Measurements from ENCODE around the gene NAT8L.

NAT8L gene

DNA sequence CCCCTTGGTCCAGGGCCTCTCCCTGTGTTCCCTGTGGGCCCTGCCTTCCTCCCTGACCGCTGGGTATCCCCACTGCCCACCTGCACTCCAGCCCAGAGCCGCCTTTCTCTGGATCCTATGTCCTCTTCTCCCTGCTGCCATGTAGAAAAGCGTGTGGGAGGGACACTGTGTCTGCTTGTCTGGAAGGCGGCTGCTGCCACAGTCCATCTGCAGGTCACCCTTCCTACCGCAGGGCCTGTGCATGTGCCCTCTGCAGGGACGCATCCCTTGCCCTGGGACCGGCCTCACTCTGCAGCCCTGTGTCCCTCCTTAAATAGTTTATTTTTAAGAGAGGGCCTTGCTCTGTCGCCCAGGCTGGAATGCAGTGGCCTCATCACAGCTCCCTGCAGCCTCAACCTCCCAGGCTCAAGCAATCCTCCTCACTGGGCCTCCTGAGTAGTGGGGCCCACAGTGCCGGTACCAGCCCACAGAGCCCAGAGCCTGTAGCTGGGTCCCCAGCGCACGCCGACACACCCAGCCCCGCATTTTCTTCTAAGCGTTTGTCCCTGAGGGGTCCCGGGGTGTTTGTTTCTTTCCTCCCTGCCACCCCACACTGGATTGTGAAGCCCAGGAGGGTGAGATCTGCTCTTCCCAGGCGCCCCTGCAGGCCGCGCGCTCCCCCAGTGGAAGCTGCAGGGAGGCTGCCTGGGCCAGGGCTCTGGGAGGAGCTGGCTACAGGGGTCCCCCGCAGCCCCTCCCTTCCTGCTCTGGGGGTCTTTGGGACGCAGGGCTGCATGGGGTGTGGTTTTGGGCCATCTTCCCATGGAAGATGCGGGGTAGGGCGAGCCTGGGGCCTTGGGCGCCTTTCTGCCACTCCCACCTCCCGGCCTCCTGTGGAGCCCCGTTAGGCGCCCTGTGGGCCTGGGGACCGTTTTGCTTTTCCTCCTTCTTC lies 12.8 kb upstream of the NAT8L start:
- DNase-seq, result no peak

DNA sequence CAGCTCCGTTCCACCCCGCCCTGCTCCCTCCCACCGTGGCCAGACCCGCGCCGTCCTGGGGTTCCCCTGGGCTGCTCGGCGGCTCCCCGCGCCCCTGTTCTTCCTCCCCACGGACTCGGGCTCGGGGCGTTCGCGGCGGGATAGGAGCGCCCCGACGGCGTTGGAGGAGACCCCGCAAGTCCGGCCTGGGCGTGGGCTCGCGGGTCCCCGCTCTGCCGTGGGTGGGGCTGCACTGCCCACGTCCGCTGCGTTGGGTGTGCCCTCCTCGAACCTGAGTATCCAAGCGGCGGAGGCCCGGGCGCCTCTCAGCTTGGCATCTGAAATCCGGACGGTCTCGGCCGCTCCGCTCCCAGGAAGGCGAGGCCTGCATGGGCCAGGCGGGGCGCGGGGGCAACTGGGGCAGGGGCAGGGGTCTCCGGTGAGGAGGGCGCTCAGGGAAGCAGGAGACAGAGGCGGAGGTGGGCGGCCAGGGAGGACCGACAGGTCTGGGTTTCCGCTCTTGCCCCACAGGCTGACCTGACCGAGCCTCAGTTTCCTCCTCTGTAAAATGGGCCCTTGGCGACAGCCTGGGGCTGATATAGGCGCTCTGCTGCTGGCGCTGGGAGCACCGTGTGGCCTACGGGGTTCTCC lies 12.0 kb upstream of the NAT8L start:
- DNase-seq, result no peak

DNA sequence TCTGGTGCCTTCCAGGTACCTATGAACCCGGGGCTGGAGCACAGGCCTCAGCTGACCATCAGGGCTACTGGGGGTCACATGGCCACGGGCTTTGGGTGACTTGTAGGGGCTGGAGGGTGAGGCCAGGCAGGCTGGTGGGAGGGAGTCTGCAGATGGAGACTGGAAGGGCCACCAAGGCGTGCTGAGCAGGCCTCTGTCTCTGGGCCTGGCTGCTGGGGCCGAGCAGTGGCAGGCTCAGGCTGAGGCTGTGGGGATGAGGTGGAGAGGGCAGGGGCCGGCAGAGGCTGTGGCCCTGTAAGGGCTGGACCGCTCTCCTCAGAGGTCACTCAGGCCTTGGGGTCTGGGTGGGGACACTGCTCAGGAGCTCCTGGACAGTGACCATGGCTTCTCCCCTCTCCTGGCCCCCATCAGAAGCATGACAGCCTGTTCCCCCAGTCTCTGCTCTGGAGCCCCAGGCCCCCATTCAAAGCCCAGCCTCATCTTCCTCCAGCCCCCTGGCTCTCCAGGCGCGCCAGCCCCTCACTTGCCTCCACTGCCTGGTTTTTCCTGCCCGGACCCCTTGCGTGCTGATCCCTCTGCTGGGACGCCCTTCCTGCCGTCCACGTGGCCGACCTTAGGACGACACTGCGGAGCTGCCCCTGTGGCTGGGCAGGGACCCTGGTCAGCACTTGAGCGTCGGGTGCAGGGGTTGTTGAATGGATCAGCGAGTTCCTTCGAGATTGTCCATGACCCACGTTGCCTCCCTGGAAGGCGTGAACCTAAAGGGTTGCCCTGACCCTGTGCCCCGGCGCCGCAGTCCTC lies 11.1 kb upstream of the NAT8L start:
- DNase-seq, result no peak

DNA sequence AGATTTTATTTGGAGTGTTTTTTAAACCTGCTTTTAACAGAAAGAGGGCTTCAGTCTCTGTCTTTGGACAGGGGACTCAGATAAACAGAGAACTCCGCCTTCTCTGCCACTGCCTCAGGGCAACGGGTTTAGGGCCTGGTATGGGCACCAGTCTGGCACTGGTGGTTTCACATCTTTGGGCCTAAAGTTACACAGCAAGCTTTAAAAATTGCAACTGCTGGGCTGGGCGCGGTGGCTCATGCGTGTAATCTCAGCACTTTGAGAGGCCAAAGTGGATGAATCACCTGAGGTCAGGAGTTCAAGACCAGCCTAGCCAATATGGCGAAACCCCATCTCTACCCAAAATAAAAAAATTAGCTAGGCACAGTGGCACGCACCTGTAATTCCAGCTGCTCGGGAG lies 10.3 kb upstream of the NAT8L start:
- DNase-seq, result no peak

DNA sequence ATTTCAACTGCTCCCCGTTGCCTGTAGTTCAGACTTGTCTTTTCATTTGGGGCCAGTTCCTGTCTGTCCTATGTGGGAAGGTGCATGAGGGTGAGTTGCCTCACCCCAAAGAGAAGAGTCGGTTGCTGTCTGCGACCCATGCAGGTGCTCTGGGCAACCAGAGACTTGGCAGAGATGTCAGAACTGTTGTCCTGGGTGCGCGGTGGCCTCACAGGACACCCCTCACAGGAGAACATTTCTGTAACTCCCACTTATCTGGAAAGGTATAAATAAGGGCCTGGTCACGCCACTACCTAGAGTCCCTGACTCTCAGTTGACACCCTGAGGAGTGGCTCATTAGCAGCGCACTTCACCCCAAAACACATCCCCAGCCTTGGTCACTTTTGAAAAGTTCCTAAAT lies 9.7 kb upstream of the NAT8L start:
- DNase-seq, result no peak

DNA sequence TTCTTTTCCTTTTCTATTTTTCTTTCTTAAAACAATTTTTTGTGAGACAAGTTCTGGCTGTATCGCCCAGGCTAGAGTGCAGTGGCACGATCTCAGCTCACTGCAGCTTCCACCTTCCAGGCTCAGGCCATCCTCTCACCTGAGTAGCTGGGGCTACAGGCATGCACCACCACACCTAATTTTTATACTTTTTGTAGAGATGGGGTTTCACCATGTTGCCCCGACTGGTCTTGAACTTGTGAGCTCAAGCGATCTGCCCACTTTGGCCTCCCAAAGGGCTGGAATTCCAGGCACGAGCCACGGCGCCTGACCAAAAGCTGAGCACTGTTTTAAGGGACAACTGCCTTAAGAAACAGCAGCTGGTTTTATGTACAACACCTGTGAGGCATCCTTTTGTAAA lies 9.3 kb upstream of the NAT8L start:
- no peak for DNase-seq

DNA sequence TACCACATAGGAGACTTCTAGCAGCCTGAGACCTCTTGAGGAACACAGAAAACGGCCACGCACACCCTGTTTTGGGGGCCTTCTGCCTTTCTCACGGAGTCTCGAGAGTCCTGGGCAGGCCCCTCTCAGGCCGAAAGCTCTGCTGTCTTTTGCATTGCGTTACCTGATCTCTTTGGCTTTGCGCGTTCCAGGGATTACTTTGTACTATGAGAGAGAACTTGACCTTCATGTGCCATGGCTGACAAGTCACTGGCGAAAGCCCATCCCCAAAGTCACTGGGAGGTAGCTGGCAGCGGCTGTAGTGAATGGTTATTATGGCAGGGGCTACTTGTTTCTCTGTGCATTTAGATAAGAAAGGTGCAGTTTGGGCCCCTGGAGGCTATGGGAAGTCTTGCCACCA lies 8.0 kb upstream of the NAT8L start:
- DNase-seq, result no peak

DNA sequence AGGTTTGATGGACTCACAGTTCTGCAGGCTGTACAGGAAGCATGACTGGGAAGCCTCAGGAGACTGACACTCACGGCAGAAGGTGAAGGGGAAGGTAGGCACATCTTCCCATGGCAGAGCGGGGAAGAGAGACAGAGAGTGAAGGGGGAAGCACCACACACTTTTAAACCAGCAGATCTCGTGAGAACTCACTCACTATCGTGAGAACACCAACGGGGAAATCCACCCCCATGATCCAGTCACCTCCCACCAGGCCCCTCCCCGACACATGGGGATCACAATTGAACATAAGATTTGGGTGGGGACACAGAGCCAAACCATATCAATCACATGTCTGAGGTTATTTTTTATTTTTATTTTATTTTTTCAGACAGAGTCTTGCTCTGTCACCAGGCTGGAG lies 4.9 kb upstream of the NAT8L start:
- no peak for DNase-seq

DNA sequence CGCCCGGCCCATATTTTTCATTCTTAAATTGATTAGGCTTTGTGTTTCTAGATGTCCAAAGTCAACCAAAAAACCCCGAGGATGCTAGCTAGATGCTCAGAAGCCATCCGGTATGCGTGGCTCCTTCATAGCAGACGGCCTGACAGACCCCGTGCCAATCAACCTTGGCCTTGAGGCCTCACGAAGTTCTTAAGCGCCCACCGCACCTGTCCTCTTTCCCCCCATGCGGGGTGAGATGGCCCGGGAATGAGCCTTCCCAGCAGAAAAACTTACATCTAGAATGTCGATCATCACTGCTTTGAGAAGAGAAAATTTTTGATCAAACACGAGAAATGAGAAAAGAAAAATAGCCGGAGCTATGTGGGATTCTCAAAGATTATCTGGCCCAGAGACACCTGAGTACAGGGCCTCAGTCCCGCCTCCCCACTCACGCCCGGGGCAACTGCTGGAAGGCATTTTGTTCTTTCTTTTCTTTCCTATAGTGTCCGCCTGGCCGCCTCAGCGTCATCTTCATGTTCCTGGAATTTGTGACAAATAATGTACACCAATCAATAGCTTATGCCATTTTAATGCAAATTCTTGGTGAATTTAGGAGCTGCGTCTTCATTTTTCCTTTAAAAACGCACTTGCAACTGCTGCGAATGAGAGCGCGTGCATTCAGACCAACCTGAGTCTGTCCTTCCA lies 1.6 kb upstream of the NAT8L start:
- DNase-seq, result peak; percentile 41

DNA sequence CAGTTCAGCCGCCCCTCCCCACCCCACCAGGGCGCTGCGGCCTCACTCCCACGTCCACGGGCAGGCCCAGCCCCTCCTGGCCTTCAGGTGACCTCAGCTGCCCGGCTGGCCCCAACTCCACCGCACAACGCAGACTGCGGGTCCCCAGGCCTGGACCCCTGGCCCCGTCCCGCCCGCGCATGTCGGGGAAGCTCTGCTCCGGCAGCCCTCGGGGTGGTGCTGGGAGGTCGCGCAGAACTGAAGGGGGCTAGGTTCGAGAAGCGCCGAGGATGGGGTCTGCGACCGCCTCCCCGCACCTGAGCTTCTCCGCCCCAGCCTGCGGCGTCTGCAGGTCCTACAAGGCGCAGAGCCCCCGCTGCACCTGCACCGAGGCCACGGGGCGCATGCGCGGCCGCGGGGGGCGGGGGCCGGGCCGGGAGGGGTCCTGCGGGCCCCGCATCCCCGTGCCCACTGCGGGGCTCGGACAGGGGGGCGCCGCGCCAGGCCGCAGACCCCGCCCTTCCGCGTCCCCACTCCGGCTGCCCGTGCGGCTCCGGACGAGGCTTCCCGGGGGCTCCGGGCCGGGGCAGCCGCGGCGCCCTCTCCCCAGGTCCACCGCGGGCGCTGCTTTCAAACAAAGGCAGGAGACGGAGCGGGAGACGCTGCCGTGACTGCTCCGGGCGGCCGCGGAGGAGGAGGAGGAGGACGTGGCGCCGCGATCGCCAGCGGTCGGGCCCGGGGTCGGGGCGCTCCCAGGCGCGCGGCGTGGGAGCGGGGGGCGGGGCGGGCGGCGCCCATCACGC lies 672 bp upstream of the NAT8L start:
- peak; percentile 74 for DNase-seq

DNA sequence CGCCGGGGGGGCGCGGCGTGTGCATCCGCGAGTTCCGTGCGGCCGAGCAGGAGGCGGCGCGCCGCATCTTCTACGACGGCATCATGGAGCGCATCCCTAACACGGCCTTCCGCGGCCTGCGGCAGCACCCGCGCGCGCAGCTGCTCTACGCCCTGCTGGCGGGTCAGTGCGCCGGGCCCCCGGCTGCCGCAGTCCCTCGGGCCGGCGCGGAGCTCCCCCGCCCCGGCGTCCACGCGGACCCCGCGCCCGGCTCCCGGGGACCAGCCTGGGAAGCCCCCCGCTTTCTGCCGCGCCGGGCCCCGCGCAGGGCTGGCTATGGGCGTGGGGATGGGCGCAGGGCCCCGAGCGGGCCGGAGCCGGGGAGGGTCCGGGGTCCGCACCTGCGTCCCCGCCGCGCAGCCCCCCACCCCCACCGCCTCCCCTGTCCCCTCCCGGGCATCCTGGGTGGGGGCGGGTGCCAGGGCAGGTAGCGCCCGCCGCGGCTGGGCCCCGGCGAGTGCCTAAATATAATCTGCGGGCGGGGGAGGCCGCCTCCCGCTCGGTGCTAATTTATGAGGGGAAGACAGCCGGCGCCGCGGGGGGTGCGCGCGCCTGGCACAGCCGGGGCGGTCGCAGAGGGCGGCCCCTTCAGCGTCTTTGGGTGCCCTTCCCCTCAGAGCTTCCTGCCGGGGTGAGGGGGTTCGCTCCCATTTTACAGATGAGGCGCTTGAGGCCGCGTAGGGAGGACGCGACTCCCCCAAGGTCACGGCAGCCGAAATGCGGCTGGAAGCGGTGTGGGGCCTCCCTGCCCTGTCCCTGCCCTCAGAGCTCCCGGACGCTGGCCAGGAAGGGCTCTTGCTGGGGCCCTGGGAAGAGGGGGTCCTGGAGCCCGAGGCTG lies 837 bp downstream of the NAT8L start:
- DNase-seq, result no peak

DNA sequence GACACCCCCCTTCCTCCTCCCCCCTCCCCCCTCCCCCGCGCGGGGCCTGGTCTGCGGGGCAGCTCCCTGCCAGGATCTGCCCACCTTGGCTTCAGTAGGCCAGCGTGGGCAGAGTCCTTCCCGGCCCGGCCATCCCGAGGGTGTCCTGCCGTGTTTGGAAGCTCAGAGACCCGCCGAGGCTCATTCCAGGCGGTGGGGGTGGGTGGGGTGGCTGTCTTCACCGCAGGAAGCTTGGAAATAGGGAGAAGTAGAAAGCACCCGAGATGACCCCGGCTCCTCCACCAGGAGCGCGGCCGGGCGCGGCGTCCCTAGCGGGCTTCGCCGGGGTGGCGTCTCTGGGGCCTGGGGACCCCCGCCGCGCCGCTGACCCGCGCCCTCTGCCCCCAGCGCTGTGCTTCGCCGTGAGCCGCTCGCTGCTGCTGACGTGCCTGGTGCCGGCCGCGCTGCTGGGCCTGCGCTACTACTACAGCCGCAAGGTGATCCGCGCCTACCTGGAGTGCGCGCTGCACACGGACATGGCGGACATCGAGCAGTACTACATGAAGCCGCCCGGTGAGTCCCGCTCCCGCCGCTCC lies 1.6 kb downstream of the NAT8L start:
- peak; percentile 59 for DNase-seq

DNA sequence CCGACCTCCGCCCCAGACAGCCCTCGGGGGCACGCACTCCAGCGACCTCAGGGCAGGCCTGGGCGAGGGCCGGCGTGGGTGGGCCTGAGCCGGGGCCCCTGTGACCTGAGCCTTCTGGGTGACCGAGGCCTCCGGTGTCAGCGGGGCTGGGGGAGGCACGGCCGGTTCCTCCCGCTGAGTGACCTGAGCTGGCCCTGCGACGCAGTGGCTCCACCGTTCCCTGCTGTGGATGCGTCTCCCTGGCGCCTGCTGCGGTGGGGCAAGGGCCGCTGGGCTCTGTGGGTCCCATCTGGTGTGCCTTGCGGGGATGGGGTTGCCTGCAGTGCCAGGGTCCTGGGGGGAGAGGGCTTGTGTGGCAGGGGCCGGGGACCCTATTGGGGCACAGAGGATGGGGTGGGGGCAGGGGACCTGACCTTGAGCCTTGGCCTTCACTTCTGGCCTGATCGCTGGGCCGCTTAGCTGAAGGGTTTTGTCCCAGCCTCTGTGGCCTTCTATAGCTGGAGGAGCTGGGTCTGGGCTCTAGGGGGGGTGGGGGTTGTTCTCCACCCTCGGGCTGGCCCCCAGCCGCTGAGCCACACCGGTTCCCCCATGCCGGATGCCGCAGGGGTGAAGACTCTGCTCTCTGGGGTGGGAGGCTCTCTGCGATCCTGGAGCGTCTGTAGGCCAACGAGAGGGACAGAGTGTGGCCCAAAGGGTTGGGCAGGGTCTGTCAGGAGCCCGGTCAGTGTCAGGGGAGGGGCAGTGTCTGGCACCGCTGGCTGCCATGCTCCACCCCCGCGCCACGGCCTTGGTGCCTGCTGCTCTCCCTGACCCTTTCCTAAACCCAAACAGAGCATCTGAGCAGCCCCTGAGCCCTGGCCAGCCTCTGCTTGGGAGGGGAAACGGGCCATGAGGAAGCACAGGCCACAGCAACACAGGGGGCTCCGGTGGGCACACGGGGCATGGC lies 2.3 kb downstream of the NAT8L start:
- DNase-seq, result no peak

DNA sequence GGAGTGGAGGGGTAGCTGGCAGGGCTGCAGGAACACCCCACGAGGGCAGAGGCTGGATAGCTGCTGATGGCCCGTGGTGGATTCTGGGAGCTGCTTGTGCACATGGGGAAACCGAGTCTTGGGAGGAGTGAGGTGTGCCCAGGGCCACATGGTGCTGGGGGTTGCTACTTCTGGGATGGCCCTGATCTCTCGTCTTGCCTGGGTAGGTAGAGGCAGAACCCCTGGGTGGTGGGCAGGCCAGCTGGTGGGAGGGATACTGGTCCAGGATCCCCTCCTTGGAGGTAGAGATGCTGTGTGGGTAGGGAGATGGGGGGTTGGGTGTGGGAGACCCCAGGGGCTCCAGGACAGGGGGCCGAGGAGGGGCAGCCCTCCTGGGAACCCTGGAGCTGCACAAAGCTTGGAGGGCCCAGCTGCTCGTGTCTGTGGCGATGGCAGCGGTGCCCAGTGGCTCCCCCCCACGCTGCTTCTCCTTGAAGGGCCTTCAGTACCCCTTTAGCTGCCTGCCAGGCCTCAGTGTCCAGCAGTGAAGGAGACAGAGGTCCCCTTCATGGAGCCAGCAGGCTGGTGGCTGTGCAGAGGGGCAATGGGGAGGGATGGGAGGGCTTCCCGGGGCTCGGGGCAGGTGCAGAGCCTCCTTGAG lies 3.2 kb downstream of the NAT8L start:
- DNase-seq, result no peak

DNA sequence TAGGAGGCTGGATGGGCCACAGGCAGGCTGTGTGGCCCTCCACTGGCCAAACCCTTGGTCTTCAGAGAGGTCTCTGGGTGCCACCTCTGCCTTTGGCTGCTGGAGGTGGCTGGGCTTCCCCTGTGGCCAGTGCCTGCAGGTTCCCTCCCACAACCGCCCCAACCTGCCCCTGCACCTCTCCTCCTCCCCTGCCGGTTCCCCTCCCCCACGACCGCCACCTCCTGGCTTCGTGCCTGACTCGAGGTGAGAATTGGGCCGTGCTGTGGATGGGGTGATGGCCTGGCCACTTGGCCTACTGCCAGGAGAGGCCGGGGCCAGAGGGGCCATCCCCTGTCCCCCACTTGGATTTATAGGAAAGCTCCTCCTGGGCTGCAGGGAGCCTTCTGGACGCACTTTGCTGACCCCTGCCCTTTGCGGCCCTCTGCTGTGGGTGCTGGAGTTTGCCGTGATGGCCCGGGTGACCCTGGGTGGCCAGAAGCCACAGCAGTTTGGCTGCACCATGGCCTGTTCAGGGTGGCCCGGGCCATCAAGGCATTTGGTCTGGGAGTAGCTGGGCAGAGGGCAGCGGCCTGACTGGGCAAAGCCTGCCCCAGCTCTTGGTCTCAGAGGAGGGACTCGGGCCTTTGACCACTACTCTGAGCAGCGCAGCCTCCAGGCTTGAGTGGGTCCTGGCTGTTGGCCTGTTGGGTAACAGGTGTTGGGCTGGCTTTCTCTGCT lies 3.8 kb downstream of the NAT8L start:
- DNase-seq, result no peak

DNA sequence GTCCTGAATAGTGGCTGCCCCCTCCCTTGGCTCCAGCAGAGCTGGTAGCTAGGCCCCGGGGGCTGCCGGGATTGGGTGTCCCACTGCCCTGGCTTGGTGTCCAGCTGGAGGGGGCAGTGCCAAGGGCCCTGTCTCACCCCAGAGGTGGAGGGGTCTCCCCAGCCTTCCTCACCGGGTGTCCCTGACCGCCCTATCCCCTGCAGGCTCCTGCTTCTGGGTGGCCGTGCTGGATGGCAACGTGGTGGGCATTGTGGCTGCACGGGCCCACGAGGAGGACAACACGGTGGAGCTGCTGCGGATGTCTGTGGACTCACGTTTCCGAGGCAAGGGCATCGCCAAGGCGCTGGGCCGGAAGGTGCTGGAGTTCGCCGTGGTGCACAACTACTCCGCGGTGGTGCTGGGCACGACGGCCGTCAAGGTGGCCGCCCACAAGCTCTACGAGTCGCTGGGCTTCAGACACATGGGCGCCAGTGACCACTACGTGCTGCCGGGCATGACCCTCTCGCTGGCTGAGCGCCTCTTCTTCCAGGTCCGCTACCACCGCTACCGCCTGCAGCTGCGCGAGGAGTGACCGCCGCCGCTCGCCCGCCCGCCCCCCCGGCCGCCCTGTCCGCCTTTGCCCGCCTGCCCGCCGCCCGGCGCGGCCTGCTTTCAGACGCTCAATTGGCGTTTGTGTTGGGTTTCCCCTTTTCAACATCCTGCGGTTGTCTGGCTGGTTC lies 4.6 kb downstream of the NAT8L start:
- DNase-seq, result no peak

DNA sequence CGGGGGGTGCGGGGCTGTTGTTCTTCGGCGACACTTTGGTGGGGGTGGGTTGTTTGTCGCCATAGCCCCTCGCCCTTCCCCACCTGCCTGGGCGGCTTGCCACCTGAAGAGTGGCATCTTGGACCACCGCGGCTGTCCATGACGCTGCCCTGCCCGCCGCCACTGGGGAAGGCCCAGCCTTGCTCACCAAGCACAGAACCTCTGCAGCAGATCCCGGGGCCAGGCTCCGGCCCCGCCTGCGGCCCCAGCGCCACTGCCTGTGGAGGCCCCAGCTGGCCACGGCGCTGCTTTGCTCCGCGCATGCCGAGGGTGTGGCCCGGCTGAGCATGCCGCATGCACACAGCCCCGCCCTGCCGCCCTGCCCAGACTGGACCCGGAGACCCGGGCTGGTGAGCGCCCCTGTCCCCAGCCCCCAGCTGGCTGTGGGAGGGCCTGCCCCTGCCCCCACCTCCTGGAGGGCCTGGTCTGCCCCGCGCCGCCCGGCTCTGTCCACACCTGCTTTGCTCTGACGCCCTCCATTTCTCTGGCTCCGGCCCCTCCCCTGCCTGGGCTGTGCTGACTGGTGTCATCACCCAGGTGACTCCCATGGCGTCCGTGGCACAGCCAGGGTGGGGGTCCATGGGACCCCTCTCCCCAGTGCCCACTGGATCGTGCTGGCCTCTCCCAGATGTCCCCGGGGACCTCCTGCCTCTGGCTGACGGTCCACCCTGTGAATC lies 5.3 kb downstream of the NAT8L start:
- no peak for DNase-seq

Data from retina (tissue), 1 donor.